Natural killer cell (primary cell): ENCODE measurements around the gene MRM2. TPM values are rescaled to one million over a fixed set of nuclear protein-coding genes. Genes with fewer than 3 reads are reported as not detected.

Experiments
- ATAC-seq, 3 donors: fragments of 150-1000 bp in 2 of 3; fragments of 200-7000 bp in 1 of 3; cut with Tn5 transposase; 1 replicate in 1 of 3; 2 replicates in 2 of 3; pipeline ENCODE4 v1.10.0; 2021; ENCODE audit warnings: mild to moderate bottlenecking in 2 of 3, moderate library complexity in 2 of 3
- DNase-seq, 2 donors: peaks; one replicate each; pipeline versions ENCODE4 v3.0.0 to v3.0.0-alpha.2; 2013 to 2021; ENCODE audit warnings: mixed read lengths in 1 of 2
- H3K27ac ChIP-seq: one replicate; pipeline ENCODE4 v1.5.1; 2013; ENCODE audit warnings: mild to moderate bottlenecking, low read length
- H3K27me3 ChIP-seq: one replicate; pipeline ENCODE4 v1.6.1; 2013; ENCODE audit warnings: low read length; ENCODE audit not compliant: control insufficient read depth, insufficient read depth
- H3K36me3 ChIP-seq: one replicate; pipeline ENCODE4 v1.6.1; 2013; ENCODE audit warnings: low read length; ENCODE audit not compliant: control insufficient read depth, insufficient read depth
- H3K4me1 ChIP-seq: one replicate; pipeline ENCODE4 v1.6.1; 2013; ENCODE audit warnings: low read length; ENCODE audit not compliant: control insufficient read depth, insufficient read depth
- H3K4me3 ChIP-seq: one replicate; pipeline ENCODE4 v1.5.1; 2013; ENCODE audit warnings: low read length
- H3K9me3 ChIP-seq: one replicate; pipeline ENCODE4 v1.6.1; 2013; ENCODE audit warnings: low read length; ENCODE audit not compliant: control insufficient read depth, insufficient read depth
- H3K27ac Mint-ChIP-seq, 2 donors: one replicate each; pipeline ENCODE4 v1.8.0; 2022; ENCODE audit warnings: mild to moderate bottlenecking in 2 of 2, mixed read lengths in 2 of 2, moderate library complexity in 1 of 2
- H3K27me3 Mint-ChIP-seq, 2 donors: one replicate each; pipeline ENCODE4 v1.8.0; 2022; ENCODE audit warnings: low read depth in 2 of 2, mixed read lengths in 2 of 2
- H3K36me3 Mint-ChIP-seq: one replicate; pipeline ENCODE4 v1.8.0; 2022; ENCODE audit warnings: mixed read lengths
- H3K4me1 Mint-ChIP-seq, 2 donors: one replicate each; pipeline ENCODE4 v1.8.0; 2022; ENCODE audit warnings: mixed read lengths in 2 of 2
- H3K4me3 Mint-ChIP-seq: one replicate; pipeline ENCODE4 v1.8.0; 2022; ENCODE audit warnings: mild to moderate bottlenecking, moderate library complexity, mixed read lengths
- H3K9me3 Mint-ChIP-seq, 2 donors: one replicate each; pipeline ENCODE4 v1.8.0; 2022; ENCODE audit warnings: mixed read lengths in 2 of 2
- CTCF ChIP-seq: fragments of 200-600 bp; IDR thresholded peaks from one replicate; pipeline ENCODE4 v1.8.0; 2022; ENCODE audit warnings: antibody characterized with exemption
- WGBS: methylation state at CpG from one replicate; pipeline ENCODE4 v1.1.7; 2013; ENCODE audit warnings: missing lambda C conversion rate; ENCODE audit not compliant: insufficient coverage; 5-methylcytosine and 5-hydroxymethylcytosine counted together
- intact Hi-C: fragments of 100-400 bp; cut with micrococcal nuclease; formaldehyde crosslinking; loops from one replicate; pipeline ENCODE4 v1.14.2; 2022
- total RNA-seq, 4 donors: library from RNA; stranded (reverse); fragments of 120-200 nt in 1 of 4; gene quantifications; one replicate each; pipeline versions ENCODE4 v1.2.3 to v1.2.4, GENCODE V29; 2013 to 2022

MRM2 gene
- total RNA-seq, 3 donors from 2014 or later (not counting 1 experiment from before 2014, with no cell fraction given) = 7.9 to 12.0 (median 10.0) TPM

GRCh38 chr7:2273866-2274265 is 31.9 kb upstream of the MRM2 start:
- ATAC-seq = no peak
- Mint-ChIP-seq H3K27me3 (no peaks in the 10 kb centered on the region), H3K4me3 (no peak overlapping the region), H3K9me3 (no peaks in the 10 kb centered on the region), H3K27ac (no peak overlapping the region), H3K36me3 (no peaks in the 10 kb centered on the region), H3K4me1 (no peaks in the 10 kb centered on the region)
- WGBS = 98% methylated on average over 18 of the region's 20 CpGs
- H3K27me3 ChIP-seq = no peaks in the 10 kb centered on the region
- H3K27ac ChIP-seq = no peak overlapping the region
- H3K4me1 ChIP-seq = no peaks in the 10 kb centered on the region
- intact Hi-C loops = no loop called here
- peaks cover 8% of the 10 kb centered on the region for H3K36me3 ChIP-seq
- H3K9me3 ChIP-seq = no peaks in the 10 kb centered on the region
- H3K4me3 ChIP-seq = no peak overlapping the region
- no peak for DNase-seq
- TF ChIP-seq CTCF = no peak

GRCh38 chr7:2272031-2272430 is 30.0 kb upstream of the MRM2 start:
- Mint-ChIP-seq H3K27ac (no peak overlapping the region), H3K4me3 (no peak overlapping the region), H3K4me1 (no peaks in the 10 kb centered on the region), H3K36me3 (no peaks in the 10 kb centered on the region), H3K9me3 (no peaks in the 10 kb centered on the region), H3K27me3 (no peaks in the 10 kb centered on the region)
- intact Hi-C loops = no loop called here
- ATAC-seq (no peak), DNase-seq (no peak)
- H3K36me3 ChIP-seq = peaks cover 8% of the 10 kb centered on the region
- no peaks in the 10 kb centered on the region for H3K9me3 ChIP-seq
- H3K27ac ChIP-seq = no peak overlapping the region
- H3K27me3 ChIP-seq = no peaks in the 10 kb centered on the region
- TF ChIP-seq CTCF = no peak
- no peak overlapping the region for H3K4me3 ChIP-seq
- 89% methylated on average over 9 of the region's 9 CpGs for WGBS
- no peaks in the 10 kb centered on the region for H3K4me1 ChIP-seq

- Histone ChIP-seq H3K4me1 (no peaks in the 10 kb centered on the region), H3K9me3 (no peaks in the 10 kb centered on the region), H3K27ac (no peak overlapping the region), H3K4me3 (no peak overlapping the region), H3K36me3 (peaks cover 8% of the 10 kb centered on the region), H3K27me3 (no peaks in the 10 kb centered on the region)
- DNase-seq (no peak), ATAC-seq (no peak)
- Mint-ChIP-seq H3K27me3 (no peaks in the 10 kb centered on the region), H3K9me3 (no peaks in the 10 kb centered on the region), H3K4me3 (no peak overlapping the region), H3K36me3 (no peaks in the 10 kb centered on the region), H3K27ac (no peak overlapping the region), H3K4me1 (no peaks in the 10 kb centered on the region)
- WGBS = 93% methylated on average over 27 of the region's 27 CpGs
- no peak for TF ChIP-seq CTCF
- intact Hi-C loops = no loop called here
Measured at GRCh38 chr7:2271273-2272026, 29.4 kb upstream of the MRM2 start.

GRCh38 chr7:2270495-2270894 is 28.5 kb upstream of the MRM2 start:
- no peaks in the 10 kb centered on the region for H3K4me1 Mint-ChIP-seq
- DNase-seq (no peak), ATAC-seq (no peak)
- Histone ChIP-seq H3K4me1 (no peaks in the 10 kb centered on the region), H3K27me3 (no peaks in the 10 kb centered on the region), H3K4me3 (no peak overlapping the region), H3K27ac (no peak overlapping the region), H3K36me3 (peaks cover 6% of the 10 kb centered on the region), H3K9me3 (no peaks in the 10 kb centered on the region)
- no peaks in the 10 kb centered on the region for H3K27me3 Mint-ChIP-seq
- TF ChIP-seq CTCF = no peak
- intact Hi-C loops = no loop called here
- no peak overlapping the region for H3K27ac Mint-ChIP-seq
- H3K36me3 Mint-ChIP-seq = no peaks in the 10 kb centered on the region
- H3K4me3 Mint-ChIP-seq = no peak overlapping the region
- WGBS = 93% methylated on average over 8 of the region's 8 CpGs
- H3K9me3 Mint-ChIP-seq = no peaks in the 10 kb centered on the region
